HUES6 (cell line): ENCODE data around the gene CD177.

ENCODE experiments used
- H3K27ac ChIP-seq: 2 replicates; pipeline ENCODE4 v1.7.0; 2013; ENCODE audit warnings: low read depth, mild to moderate bottlenecking, low read length, inconsistent platforms
- H3K27me3 ChIP-seq: 2 replicates; pipeline ENCODE4 v1.6.1; 2013; ENCODE audit warnings: low read length; ENCODE audit not compliant: control insufficient read depth, insufficient read depth
- H3K36me3 ChIP-seq: 2 replicates; pipeline ENCODE4 v1.6.1; 2013; ENCODE audit warnings: low read length; ENCODE audit not compliant: control insufficient read depth, insufficient read depth
- H3K4me1 ChIP-seq: 2 replicates; pipeline ENCODE4 v1.6.1; 2013; ENCODE audit warnings: low read length; ENCODE audit not compliant: control insufficient read depth, insufficient read depth
- H3K4me3 ChIP-seq: 2 replicates; pipeline ENCODE4 v1.5.1; 2013; ENCODE audit warnings: low read depth, low read length
- H3K9ac ChIP-seq: one replicate; pipeline ENCODE4 v1.6.1; 2013; ENCODE audit warnings: mild to moderate bottlenecking, low read length
- H3K9me3 ChIP-seq: 2 replicates; pipeline ENCODE4 v1.6.1; 2013; ENCODE audit warnings: low read depth, low read length; ENCODE audit not compliant: control insufficient read depth, insufficient read depth

Gene CD177, protein sequence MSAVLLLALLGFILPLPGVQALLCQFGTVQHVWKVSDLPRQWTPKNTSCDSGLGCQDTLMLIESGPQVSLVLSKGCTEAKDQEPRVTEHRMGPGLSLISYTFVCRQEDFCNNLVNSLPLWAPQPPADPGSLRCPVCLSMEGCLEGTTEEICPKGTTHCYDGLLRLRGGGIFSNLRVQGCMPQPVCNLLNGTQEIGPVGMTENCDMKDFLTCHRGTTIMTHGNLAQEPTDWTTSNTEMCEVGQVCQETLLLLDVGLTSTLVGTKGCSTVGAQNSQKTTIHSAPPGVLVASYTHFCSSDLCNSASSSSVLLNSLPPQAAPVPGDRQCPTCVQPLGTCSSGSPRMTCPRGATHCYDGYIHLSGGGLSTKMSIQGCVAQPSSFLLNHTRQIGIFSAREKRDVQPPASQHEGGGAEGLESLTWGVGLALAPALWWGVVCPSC

DNA sequence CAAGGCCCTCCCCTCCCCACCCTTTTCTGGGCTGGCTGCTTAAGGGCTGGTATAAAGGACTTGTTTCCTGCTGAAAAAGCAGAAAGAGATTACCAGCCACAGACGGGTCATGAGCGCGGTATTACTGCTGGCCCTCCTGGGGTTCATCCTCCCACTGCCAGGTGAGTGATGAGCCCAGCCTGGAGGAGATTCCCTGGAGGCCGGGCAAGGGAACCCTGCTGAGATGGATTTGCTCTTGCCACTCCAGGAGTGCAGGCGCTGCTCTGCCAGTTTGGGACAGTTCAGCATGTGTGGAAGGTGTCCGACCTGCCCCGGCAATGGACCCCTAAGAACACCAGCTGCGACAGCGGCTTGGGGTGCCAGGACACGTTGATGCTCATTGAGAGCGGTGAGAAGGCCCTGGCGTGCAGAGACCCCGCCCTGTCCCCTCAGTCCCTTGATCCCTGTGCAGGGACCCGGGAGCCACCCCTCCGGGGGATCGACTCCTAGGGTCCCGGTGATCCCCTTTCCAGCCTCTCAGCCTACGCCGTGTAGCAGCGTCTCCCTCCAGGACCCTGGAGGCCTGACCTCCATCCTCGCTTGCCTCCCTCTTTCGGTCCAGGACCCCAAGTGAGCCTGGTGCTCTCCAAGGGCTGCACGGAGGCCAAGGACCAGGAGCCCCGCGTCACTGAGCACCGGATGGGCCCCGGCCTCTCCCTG lies at the start of gene CD177:
TSS of gene CD177 (plus strand) at position 81 of the 699 bp plus-strand sequence. CDS start at position 110, 29 bp downstream.
- Histone ChIP-seq H3K36me3 (no peaks in the 10 kb centered on the region), H3K9me3 (no peaks in the 10 kb centered on the region), H3K27ac (no peak within 1 kb of the TSS), H3K4me3 (peak within 1 kb of the TSS; percentile 74), H3K27me3 (peaks cover 12% of the 10 kb centered on the region), H3K4me1 (peaks cover 7% of the 10 kb centered on the region; the same call in 1 of the 2 replicates), H3K9ac (peak within 1 kb of the TSS; percentile 21)

DNA sequence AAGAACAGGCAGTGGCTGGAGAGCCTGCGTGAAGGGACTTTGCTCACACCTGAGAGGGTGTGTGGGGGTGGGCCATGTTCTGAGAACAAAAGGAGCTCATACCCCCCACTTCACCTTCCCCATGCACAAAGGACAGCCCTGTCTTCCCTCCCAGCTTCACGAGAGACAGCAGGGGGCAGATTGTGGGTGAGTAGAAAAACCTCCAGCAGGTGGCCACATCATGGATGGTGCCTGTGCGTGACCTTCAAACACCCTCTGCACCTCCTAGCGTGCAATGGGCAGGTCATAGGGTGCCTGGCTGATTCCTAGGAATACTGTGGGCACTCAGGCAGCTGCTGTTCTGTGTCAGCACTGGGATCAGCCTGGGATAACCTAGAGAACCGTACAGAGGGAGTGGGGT lies 47.8 kb upstream of the CD177 start:
- peaks cover 45% of the 10 kb centered on the region for H3K9me3 ChIP-seq
- H3K4me3 ChIP-seq: no peak overlapping the region
- no peaks in the 10 kb centered on the region for H3K27me3 ChIP-seq
- no peaks in the 10 kb centered on the region for H3K4me1 ChIP-seq
- H3K9ac ChIP-seq: no peak overlapping the region
- H3K27ac ChIP-seq: no peak overlapping the region
- no peaks in the 10 kb centered on the region for H3K36me3 ChIP-seq

DNA sequence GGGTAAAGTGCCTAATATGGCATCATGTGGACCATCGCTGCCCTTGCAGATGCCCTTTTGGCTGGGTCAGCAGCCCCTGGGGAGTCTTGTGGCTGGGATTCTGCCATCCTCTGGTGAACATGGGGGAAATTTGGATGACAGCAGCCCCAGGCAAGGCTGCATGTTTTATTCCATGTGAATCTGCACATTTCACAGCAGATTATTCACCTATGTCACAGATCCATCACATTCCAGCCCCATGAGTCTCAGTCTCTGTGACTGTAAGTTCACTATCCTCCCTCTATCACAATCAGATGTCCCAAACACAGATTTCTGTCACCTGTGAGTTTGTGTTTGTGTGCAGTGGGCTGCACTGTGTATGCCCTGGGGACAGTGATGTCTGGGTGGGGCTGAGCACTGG lies 47.4 kb upstream of the CD177 start:
- Histone ChIP-seq H3K27ac (no peak overlapping the region), H3K36me3 (no peaks in the 10 kb centered on the region), H3K9ac (no peak overlapping the region), H3K9me3 (peaks cover 43% of the 10 kb centered on the region), H3K4me3 (no peak overlapping the region), H3K27me3 (no peaks in the 10 kb centered on the region), H3K4me1 (no peaks in the 10 kb centered on the region)

DNA sequence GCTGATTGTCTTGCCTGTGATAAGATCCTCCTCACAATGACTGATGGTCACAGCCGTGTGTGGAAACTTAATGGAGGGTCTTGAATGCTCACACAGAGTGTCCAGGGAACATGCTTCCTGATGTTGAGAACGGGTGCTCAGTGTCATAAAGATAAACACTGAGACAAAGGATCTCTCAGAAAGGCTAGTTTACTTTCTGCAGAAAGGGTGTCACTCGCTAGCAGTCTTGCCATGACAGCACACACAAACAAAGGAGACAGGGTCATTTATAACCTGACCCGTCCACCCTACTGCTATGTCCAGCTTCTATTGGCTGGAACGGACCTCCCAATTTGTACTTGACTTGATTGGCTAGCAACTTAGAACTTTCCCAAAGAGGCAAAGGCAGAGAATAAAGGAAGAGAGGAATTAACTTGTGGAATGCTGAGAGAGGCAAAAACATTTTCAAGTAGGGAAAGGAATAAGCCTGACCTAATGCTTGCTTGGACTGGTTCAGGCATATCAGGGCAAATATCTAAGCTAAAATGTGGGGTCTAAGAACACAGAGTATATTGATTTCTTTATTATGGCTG lies 45.2 kb upstream of the CD177 start:
- no peaks in the 10 kb centered on the region for H3K27me3 ChIP-seq
- H3K9ac ChIP-seq: no peak overlapping the region
- H3K4me3 ChIP-seq: no peak overlapping the region
- no peak overlapping the region for H3K27ac ChIP-seq
- no peaks in the 10 kb centered on the region for H3K36me3 ChIP-seq
- H3K4me1 ChIP-seq: no peaks in the 10 kb centered on the region
- peaks cover 54% of the 10 kb centered on the region for H3K9me3 ChIP-seq

DNA sequence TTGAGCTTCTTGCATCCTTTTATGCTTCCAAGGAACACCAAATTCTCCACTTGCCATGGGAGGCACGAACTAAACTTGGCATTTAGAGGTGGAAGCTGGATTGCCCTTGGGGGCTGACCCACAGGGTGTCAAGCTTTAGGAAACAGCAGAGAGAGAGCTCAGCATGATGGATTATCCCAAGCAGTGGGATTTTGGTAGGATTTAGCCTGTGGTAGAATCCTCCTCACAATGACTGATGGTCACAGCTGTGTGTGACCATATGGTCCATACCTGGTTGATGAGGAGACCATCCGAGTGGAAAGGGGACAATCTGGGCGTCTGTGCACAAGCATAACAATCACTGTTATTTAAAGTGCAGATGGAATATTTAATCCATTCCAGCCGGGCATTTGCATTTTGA lies 44.0 kb upstream of the CD177 start:
- Histone ChIP-seq H3K9ac (no peak overlapping the region), H3K9me3 (peaks cover 51% of the 10 kb centered on the region), H3K4me3 (no peak overlapping the region), H3K36me3 (no peaks in the 10 kb centered on the region), H3K27ac (no peak overlapping the region), H3K27me3 (no peaks in the 10 kb centered on the region), H3K4me1 (no peaks in the 10 kb centered on the region)

DNA sequence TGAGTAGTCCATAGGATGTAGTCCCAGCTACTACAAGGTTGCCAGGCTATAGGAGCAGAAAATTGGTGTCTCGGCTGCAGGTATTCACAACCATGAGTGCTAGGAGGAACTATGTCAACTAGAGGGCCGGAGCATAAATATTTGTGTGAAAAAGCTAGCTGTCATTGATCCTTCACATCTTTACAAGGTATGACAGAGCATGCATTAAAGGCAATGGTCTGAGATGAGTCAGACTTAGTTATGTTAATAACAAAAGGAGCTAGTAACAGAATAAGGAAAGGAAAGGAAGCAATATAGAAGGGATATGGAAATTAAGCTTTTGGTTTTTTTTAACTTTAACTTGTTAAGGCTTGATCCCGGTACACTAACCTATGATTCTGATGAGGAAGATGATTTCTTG lies 43.3 kb upstream of the CD177 start:
- H3K4me3 ChIP-seq: no peak overlapping the region
- H3K27me3 ChIP-seq: no peaks in the 10 kb centered on the region
- H3K27ac ChIP-seq: no peak overlapping the region
- no peaks in the 10 kb centered on the region for H3K36me3 ChIP-seq
- no peaks in the 10 kb centered on the region for H3K4me1 ChIP-seq
- H3K9ac ChIP-seq: no peak overlapping the region
- H3K9me3 ChIP-seq: peaks cover 47% of the 10 kb centered on the region

DNA sequence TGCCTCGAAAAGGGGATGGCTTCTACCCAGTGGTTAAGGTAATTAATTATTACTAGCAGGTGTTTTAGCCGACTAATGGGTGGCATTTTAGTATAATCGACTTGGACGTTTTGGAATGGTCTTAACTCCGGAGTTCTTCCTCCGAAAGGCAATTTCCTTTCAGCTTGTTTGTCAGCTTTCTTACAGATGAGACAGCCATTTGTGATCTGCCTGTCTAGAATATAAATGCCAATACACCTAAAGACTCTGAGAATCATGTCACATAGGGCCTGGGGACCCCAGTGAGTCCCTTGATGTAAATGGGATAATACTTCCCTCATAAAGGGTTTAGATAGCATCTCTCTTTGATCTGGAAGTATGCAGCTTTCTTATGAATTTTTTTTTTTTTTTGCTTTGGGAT lies 42.2 kb upstream of the CD177 start:
- Histone ChIP-seq H3K9ac (no peak overlapping the region), H3K27ac (no peak overlapping the region), H3K36me3 (no peaks in the 10 kb centered on the region), H3K4me3 (no peak overlapping the region), H3K4me1 (no peaks in the 10 kb centered on the region), H3K27me3 (no peaks in the 10 kb centered on the region), H3K9me3 (peaks cover 51% of the 10 kb centered on the region)

DNA sequence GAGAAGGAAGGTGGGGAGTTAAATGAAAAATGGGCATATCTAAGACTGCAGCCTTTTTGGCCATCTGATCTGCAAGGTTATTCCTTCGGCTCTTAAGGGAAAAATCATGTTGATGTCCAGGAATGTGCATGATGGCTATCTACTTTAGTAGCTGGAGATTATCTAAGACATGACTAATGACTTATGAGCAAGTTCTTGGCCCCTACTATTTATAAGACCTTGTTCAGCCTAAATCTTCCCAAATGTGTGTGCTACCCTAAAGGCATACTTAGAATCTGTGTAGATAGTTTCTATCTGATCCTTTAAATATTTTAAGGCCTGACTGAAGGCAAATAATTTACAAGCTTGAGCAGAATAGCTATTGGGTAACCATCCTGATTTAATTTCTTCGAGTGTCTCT lies 41.8 kb upstream of the CD177 start:
- H3K4me3 ChIP-seq: no peak overlapping the region
- no peaks in the 10 kb centered on the region for H3K4me1 ChIP-seq
- no peak overlapping the region for H3K27ac ChIP-seq
- peaks cover 52% of the 10 kb centered on the region for H3K9me3 ChIP-seq
- H3K9ac ChIP-seq: no peak overlapping the region
- H3K36me3 ChIP-seq: no peaks in the 10 kb centered on the region
- H3K27me3 ChIP-seq: no peaks in the 10 kb centered on the region

DNA sequence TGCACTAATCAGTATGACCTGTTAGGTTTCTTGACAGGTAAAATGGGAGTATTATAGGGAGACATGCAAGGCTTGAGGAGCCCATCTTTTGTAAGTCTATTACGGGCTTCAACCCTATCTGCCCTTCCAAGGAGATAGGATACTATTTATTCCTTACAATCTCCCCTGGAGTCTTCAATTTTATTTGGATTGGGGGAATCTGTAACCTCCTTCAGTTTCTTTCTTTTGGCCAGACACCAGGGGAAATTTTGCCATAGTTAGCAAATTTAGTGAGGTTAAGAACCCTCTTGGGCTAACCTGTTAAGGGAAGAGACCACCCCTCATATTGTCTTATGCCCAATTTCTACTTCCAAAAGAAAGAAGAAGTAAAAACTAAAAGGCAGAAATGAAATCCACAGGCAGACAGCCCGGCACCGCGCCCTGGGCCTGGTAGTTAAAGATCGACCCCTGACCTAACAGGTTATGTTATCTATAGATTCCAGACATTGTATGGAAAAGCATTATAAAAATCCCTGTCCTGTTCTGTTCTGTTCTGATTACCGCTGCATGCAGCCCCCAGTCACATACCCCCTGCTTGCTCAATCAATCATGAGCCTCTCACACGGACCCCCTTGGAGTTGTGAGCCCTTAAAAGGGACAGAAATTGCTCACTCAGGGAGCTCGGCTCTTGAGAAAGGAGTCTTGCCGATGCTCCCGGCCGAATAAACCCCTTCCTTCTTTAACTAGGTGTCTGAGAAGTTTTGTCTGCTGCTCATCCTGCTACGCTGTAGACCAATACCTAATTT lies 39.6 kb upstream of the CD177 start:
- no peak overlapping the region for H3K9ac ChIP-seq
- no peaks in the 10 kb centered on the region for H3K27me3 ChIP-seq
- no peak overlapping the region for H3K4me3 ChIP-seq
- H3K4me1 ChIP-seq: no peaks in the 10 kb centered on the region; the same call in 1 of the 2 replicates
- no peaks in the 10 kb centered on the region for H3K36me3 ChIP-seq
- H3K27ac ChIP-seq: no peak overlapping the region
- H3K9me3 ChIP-seq: peaks cover 52% of the 10 kb centered on the region

DNA sequence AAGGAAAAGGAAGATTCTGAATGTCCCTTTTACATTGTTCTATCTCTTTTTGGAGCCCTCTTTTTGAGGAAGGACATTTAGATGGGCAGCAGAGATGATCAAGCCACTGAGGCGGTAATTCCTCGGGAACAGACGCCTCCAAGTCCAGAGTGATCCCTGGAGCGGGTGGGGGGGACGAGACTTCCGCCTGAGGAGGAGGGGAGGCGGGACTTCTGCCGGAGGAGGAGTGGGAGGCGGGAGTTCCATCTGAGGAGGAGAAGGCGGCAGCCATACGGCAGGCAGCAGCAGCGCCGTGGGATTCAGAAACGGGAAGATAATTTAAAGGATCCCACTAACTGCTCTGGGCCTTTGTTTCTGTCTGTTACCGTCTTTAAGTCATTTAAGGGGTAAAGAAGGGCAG lies 37.6 kb upstream of the CD177 start:
- Histone ChIP-seq H3K9me3 (peaks cover 54% of the 10 kb centered on the region), H3K4me3 (no peak overlapping the region), H3K27me3 (no peaks in the 10 kb centered on the region), H3K27ac (no peak overlapping the region), H3K4me1 (no peaks in the 10 kb centered on the region; the same call in 1 of the 2 replicates), H3K9ac (no peak overlapping the region), H3K36me3 (no peaks in the 10 kb centered on the region)
